Measurements from ENCODE around the gene ATP23. TPM values are rescaled to one million over a fixed set of nuclear protein-coding genes. Genes with fewer than 3 reads are reported as not detected.

Gene ATP23
- total RNA-seq, 2 experiments from 2014 or later, result 14.9 to 16.3 TPM

DNA sequence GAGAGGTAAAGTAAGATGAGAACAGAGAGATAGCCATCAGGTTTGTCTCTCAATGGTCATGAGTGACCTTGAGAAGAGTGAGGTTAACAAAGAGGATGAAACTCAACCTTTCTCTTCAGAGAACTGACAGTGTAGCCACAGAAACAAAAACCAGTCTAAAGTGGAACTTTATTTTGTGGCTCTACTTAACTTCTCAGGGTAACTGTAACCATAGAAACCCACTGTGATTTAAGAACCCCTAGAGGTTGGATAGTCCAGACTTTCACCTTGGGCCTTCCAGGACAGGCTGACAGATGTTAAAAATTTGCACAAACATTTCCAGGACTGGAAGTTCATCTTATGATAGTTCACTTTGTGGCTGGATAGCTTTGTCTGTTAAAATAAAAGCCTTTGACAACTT is 48.5 kb downstream of the ATP23 start:
- DNase-seq, result no peak
- intact Hi-C loops (cut with micrococcal nuclease), result no loop called here
- CTCF ChIA-PET, result no interaction called here
- Mint-ChIP-seq H3K4me1 (ENCODE audit: low read depth) (no peaks in the 10 kb centered on the region), H3K36me3 (no peaks in the 10 kb centered on the region), H3K4me3 (no peak overlapping the region), H3K27ac (no peak overlapping the region), H3K9me3 (peaks cover 9% of the 10 kb centered on the region), H3K27me3 (peaks cover 3% of the 10 kb centered on the region)
- POLR2A ChIA-PET, result no interaction called here

GRCh38 chr12:57990241-57990883 is 49.0 kb downstream of the ATP23 start:
- ChIA-PET CTCF (no interaction called here), POLR2A (no interaction called here)
- peaks cover 9% of the 10 kb centered on the region for H3K9me3 Mint-ChIP-seq
- H3K27ac Mint-ChIP-seq, result no peak overlapping the region
- intact Hi-C loops (cut with micrococcal nuclease), result no loop called here
- no peak overlapping the region for H3K4me3 Mint-ChIP-seq
- no peaks in the 10 kb centered on the region for H3K4me1 Mint-ChIP-seq (ENCODE audit: low read depth)
- peaks cover 3% of the 10 kb centered on the region for H3K27me3 Mint-ChIP-seq
- H3K36me3 Mint-ChIP-seq, result no peaks in the 10 kb centered on the region
- DNase-seq, result no peak

DNA sequence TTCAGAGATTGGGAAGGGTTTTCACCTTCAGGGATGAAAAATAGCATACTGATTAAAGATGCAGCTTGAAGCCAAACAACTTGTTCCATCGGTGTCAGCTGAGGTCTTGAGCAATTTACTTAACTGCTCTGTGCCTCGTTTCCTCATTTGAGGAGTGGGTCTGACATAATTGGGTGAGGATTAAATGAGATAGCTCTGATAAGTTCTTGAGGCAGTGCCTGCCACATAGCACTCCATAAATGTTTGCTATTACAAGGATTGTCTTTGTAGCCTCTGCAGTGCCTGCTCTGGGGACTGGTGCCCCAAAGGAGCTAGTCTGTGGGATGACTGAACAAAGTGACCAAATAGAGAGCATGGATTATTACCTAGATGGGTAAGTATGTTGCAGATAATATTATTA is 50.6 kb downstream of the ATP23 start:
- peaks cover 21% of the 10 kb centered on the region for H3K9me3 Mint-ChIP-seq
- H3K27me3 Mint-ChIP-seq, result peaks cover 3% of the 10 kb centered on the region
- H3K36me3 Mint-ChIP-seq, result peaks cover under 1% of the 10 kb centered on the region
- ChIA-PET POLR2A (no interaction called here), CTCF (no interaction called here)
- no peak overlapping the region for H3K4me3 Mint-ChIP-seq
- intact Hi-C loops (cut with micrococcal nuclease), result no loop called here
- H3K4me1 Mint-ChIP-seq (ENCODE audit: low read depth), result no peaks in the 10 kb centered on the region
- DNase-seq, result no peak
- no peak overlapping the region for H3K27ac Mint-ChIP-seq

- peaks cover 5% of the 10 kb centered on the region for H3K27me3 Mint-ChIP-seq
- no peak overlapping the region for H3K4me3 Mint-ChIP-seq
- ChIA-PET POLR2A (no interaction called here), CTCF (interaction anchor here (0.6 kb wide), 1 partner anchor 20 kb away, joined by 3 read pairs; no protein-coding TSS in a partner anchor)
- peaks cover 3% of the 10 kb centered on the region for H3K36me3 Mint-ChIP-seq
- DNase-seq, result no peak
- H3K9me3 Mint-ChIP-seq, result peaks cover 26% of the 10 kb centered on the region
- no peaks in the 10 kb centered on the region for H3K4me1 Mint-ChIP-seq (ENCODE audit: low read depth)
- intact Hi-C loops (cut with micrococcal nuclease), result no loop called here
- no peak overlapping the region for H3K27ac Mint-ChIP-seq
Observed at GRCh38 chr12:57993030-57993429, 51.7 kb downstream of the ATP23 start.

DNA sequence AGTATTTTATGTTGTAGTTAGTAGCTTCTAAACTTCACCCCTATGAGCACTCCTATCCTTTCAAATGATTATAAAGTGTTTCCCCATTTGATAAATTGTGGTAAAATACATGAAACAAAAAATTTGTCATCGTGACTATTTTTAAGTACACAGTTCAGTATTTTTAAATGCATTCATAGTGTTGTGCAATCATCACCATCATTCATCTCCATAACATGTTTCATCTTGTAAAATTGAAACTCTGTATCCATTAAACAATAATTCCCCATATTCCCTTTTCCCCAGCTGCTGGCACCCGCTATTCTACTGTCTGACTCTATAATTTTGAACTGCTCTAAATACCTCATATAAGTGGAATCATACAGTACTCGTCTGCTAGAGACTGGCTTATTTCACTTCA is 52.5 kb downstream of the ATP23 start:
- CTCF ChIA-PET, result interaction anchor here (0.6 kb wide), 1 partner anchor 19 kb away, joined by 3 read pairs; no protein-coding TSS in a partner anchor

GRCh38 chr12:57996520-57996919 is 55.2 kb downstream of the ATP23 start:
- DNase-seq, result no peak
- Mint-ChIP-seq H3K36me3 (peaks cover 6% of the 10 kb centered on the region), H3K27ac (no peak overlapping the region), H3K4me3 (no peak overlapping the region), H3K4me1 (ENCODE audit: low read depth) (no peaks in the 10 kb centered on the region), H3K9me3 (peaks cover 42% of the 10 kb centered on the region), H3K27me3 (peaks cover 5% of the 10 kb centered on the region)
- intact Hi-C loops (cut with micrococcal nuclease), result no loop called here
- ChIA-PET POLR2A (no interaction called here), CTCF (no interaction called here)

More for the DNA sequence above, 52.5 kb downstream of the ATP23 start:
- POLR2A ChIA-PET, result no interaction called here
- peaks cover 5% of the 10 kb centered on the region for H3K27me3 Mint-ChIP-seq
- H3K9me3 Mint-ChIP-seq, result peaks cover 27% of the 10 kb centered on the region
- H3K27ac Mint-ChIP-seq, result no peak overlapping the region
- peaks cover 3% of the 10 kb centered on the region for H3K36me3 Mint-ChIP-seq
- intact Hi-C loops (cut with micrococcal nuclease), result no loop called here
- no peaks in the 10 kb centered on the region for H3K4me1 Mint-ChIP-seq (ENCODE audit: low read depth)
- no peak overlapping the region for H3K4me3 Mint-ChIP-seq
- no peak for DNase-seq

GRCh38 chr12:57998251-57998650 is 56.9 kb downstream of the ATP23 start:
- CTCF ChIA-PET, result no interaction called here
- Mint-ChIP-seq H3K27me3 (peaks cover 5% of the 10 kb centered on the region), H3K36me3 (peaks cover 6% of the 10 kb centered on the region), H3K4me1 (ENCODE audit: low read depth) (no peaks in the 10 kb centered on the region), H3K9me3 (peaks cover 43% of the 10 kb centered on the region), H3K4me3 (no peak overlapping the region), H3K27ac (no peak overlapping the region)
- intact Hi-C loops (cut with micrococcal nuclease), result no loop called here
- no peak for DNase-seq
- POLR2A ChIA-PET, result no interaction called here

DNA sequence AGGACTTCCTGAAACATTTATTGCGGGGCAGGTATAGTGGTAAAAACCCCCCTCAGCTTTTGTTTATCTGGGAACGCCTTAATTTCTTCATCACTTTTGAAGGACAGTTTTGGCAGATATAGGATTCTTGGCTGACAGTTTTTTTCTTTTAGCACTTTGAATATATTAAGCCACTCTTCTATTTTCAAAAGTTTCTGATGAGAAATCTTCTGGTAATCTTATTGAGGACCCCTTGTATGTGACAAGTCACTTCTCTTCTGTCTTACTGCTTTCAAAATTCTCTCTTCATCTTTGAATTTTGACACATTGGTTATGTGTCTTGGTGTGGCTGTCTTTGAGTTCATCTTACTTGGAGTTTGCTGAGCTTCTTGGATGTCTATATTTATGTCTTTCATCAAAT is 59.1 kb downstream of the ATP23 start:
- CTCF ChIA-PET, result no interaction called here
- peaks cover 43% of the 10 kb centered on the region for H3K9me3 Mint-ChIP-seq
- POLR2A ChIA-PET, result no interaction called here
- no peak for DNase-seq
- no peak overlapping the region for H3K27ac Mint-ChIP-seq
- H3K36me3 Mint-ChIP-seq, result peaks cover 6% of the 10 kb centered on the region
- intact Hi-C loops (cut with micrococcal nuclease), result no loop called here
- H3K4me1 Mint-ChIP-seq (ENCODE audit: low read depth), result no peaks in the 10 kb centered on the region
- H3K27me3 Mint-ChIP-seq, result peaks cover 3% of the 10 kb centered on the region
- H3K4me3 Mint-ChIP-seq, result no peak overlapping the region

DNA sequence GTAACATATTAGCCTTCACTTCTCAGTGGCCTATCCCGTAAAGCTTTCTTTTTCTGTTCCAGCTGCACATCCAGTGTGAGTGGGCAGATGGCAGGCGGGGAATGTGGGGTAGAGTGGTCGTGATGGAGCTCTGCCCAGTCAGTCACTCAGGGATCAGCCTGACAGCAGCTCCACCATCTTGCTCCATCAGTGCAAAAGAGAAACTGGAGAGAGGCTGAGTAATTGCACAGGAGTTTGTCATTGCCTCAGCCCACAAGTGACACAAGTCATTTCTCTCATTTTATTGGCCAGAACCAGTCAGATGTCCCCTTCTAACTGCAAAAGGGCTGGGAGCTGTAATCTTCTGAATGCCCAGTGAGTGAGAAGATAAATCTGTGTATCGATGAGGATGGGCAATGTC is 66.5 kb downstream of the ATP23 start:
- H3K27ac Mint-ChIP-seq, result no peak overlapping the region
- H3K27me3 Mint-ChIP-seq, result peaks cover 1% of the 10 kb centered on the region
- DNase-seq, result no peak
- intact Hi-C loops (cut with micrococcal nuclease), result no loop called here
- ChIA-PET POLR2A (no interaction called here), CTCF (no interaction called here)
- no peak overlapping the region for H3K4me3 Mint-ChIP-seq
- no peaks in the 10 kb centered on the region for H3K36me3 Mint-ChIP-seq
- H3K4me1 Mint-ChIP-seq (ENCODE audit: low read depth), result no peaks in the 10 kb centered on the region
- H3K9me3 Mint-ChIP-seq, result no peaks in the 10 kb centered on the region

GRCh38 chr12:58008634-58009033 is 67.3 kb downstream of the ATP23 start:
- ChIA-PET POLR2A (no interaction called here), CTCF (no interaction called here)
- Mint-ChIP-seq H3K27me3 (peaks cover 1% of the 10 kb centered on the region), H3K27ac (no peak overlapping the region), H3K36me3 (no peaks in the 10 kb centered on the region), H3K9me3 (no peaks in the 10 kb centered on the region), H3K4me3 (no peak overlapping the region), H3K4me1 (ENCODE audit: low read depth) (no peaks in the 10 kb centered on the region)
- DNase-seq, result no peak
- intact Hi-C loops (cut with micrococcal nuclease), result no loop called here

Other genes with a start within 250 kb of the ATP23 start
- gene OS9, start 247.4 kb upstream of the ATP23 start, total RNA-seq, result 10 to 100 TPM; 73.4 to 74.8 TPM
- 10 to 100 TPM; 32.4 to 34.0 TPM for gene AGAP2, start 202.8 kb upstream of the ATP23 start, total RNA-seq
- 10 to 100 TPM; 11.7 to 15.0 TPM for gene TSPAN31, start 196.5 kb upstream of the ATP23 start, total RNA-seq
- 100 to 1,000 TPM; 181 to 195 TPM for gene CDK4, start 189.3 kb upstream of the ATP23 start, total RNA-seq
- gene MARCHF9, start 186.5 kb upstream of the ATP23 start, total RNA-seq, result 10 to 100 TPM; 20.9 to 21.2 TPM
- gene CYP27B1, start 174.5 kb upstream of the ATP23 start, total RNA-seq, result 1 to 10 TPM; 7.1 to 8.2 TPM
- 10 to 100 TPM; 30.0 to 32.0 TPM for gene METTL1, start 169.5 kb upstream of the ATP23 start, total RNA-seq
- gene EEF1AKMT3, start 169.0 kb upstream of the ATP23 start, total RNA-seq, result 1 to 10 TPM; 3.7 to 3.9 TPM
- 10 to 100 TPM; 45.5 to 47.2 TPM for gene TSFM, start 158.8 kb upstream of the ATP23 start, total RNA-seq
- under 1 TPM; 0.64 to 0.85 TPM for gene AVIL, start 122.8 kb upstream of the ATP23 start, total RNA-seq
- 100 to 1,000 TPM; 100 to 101 TPM for gene CTDSP2, start 94.8 kb upstream of the ATP23 start, total RNA-seq

Measured in activated CD4-positive, alpha-beta memory T cell treated with anti-CD3 and anti-CD28 coated beads for 36 hours (primary cell).